Suprapubic skin (tissue), 4 donors: ENCODE measurements around the gene SMTNL2.

Source experiments
- CTCF ChIP-seq, 2 donors: fragments of 200-600 bp in 1 of 2; fragments of 450-650 bp in 1 of 2; sonication (generic) in 1 of 2; IDR thresholded peaks; one replicate each; pipeline ENCODE4 v1.5.1; 2016 to 2019; ENCODE audit warnings: antibody characterized with exemption in 2 of 2, mild to moderate bottlenecking in 1 of 2, moderate library complexity in 1 of 2
- POLR2A ChIP-seq, 2 donors: fragments of 450-650 bp; IDR thresholded peaks; one replicate each; pipeline ENCODE4 v1.6.1; 2017; ENCODE audit warnings: antibody characterized with exemption in 2 of 2, mild to moderate bottlenecking in 2 of 2, moderate library complexity in 2 of 2
- POLR2AphosphoS5 ChIP-seq, 3 donors: sonication (generic); formaldehyde crosslinking; IDR thresholded peaks; one replicate each; pipeline ENCODE4 v1.6.1; 2017; ENCODE audit warnings: antibody characterized with exemption in 3 of 3

- TF ChIP-seq POLR2A (IDR thresholded peaks at IDR 0.05) (no peak), POLR2AphosphoS5 (IDR thresholded peaks at IDR 0.05) (no peak), CTCF (IDR thresholded peaks at IDR 0.05) (no peak)
Measured at GRCh38 chr17:4583206-4583605, 1.1 kb upstream of the SMTNL2 start.
